ENCODE data around the gene CALM3.

The CALM3 gene

GRCh38 chr19:46614114-46614722 is 13.1 kb downstream of the CALM3 start:
- TF ChIP-seq CTCF (IDR thresholded peaks at IDR 0.05; ENCODE audit: low read depth, low read length, missing control alignments), result peak; percentile 85
- DNase-seq (ENCODE audit: extremely low read depth, low read depth), result peak; percentile 61
- no peak overlapping the region for H3K4me3 ChIP-seq (replicated peaks; ENCODE audit: low read depth, low read length)

GRCh38 chr19:46615966-46616365 is 14.8 kb downstream of the CALM3 start:
- no peak for DNase-seq (ENCODE audit: extremely low read depth, low read depth)
- no peak for TF ChIP-seq CTCF (IDR thresholded peaks at IDR 0.05; ENCODE audit: low read depth, low read length, missing control alignments)
- H3K4me3 ChIP-seq (replicated peaks; ENCODE audit: low read depth, low read length), result no peak overlapping the region

- TF ChIP-seq CTCF (IDR thresholded peaks at IDR 0.05; ENCODE audit: low read depth, low read length, missing control alignments), result peak; percentile 55
- no peak overlapping the region for H3K4me3 ChIP-seq (replicated peaks; ENCODE audit: low read depth, low read length)
- DNase-seq (ENCODE audit: extremely low read depth, low read depth), result peak; percentile 48
Observed at GRCh38 chr19:46616631-46617322, 15.6 kb downstream of the CALM3 start.

- H3K4me3 ChIP-seq (replicated peaks; ENCODE audit: low read depth, low read length), result no peak overlapping the region
- DNase-seq (ENCODE audit: extremely low read depth, low read depth), result no peak
- no peak for TF ChIP-seq CTCF (IDR thresholded peaks at IDR 0.05; ENCODE audit: low read depth, low read length, missing control alignments)
Observed at GRCh38 chr19:46617601-46618000, 16.5 kb downstream of the CALM3 start.

- no peak for TF ChIP-seq CTCF (IDR thresholded peaks at IDR 0.05; ENCODE audit: low read depth, low read length, missing control alignments)
- no peak for DNase-seq (ENCODE audit: extremely low read depth, low read depth)
- H3K4me3 ChIP-seq (replicated peaks; ENCODE audit: low read depth, low read length), result no peak overlapping the region
Observed at GRCh38 chr19:46618670-46619231, 17.6 kb downstream of the CALM3 start.

- no peak for DNase-seq (ENCODE audit: extremely low read depth, low read depth)
- TF ChIP-seq CTCF (IDR thresholded peaks at IDR 0.05; ENCODE audit: low read depth, low read length, missing control alignments), result no peak
- H3K4me3 ChIP-seq (replicated peaks; ENCODE audit: low read depth, low read length), result no peak overlapping the region
Observed at GRCh38 chr19:46620267-46620666, 19.1 kb downstream of the CALM3 start.
